NB4 (cell line): ENCODE results near the gene CA14.
"Not testable (repeated sequence)": the region's sequence is repeated elsewhere in the genome, so short reads cannot be mapped to it uniquely, and the experiment has no call there.

Experiments used
- DNase-seq: peaks from one replicate; pipeline ENCODE4 v3.0.0; 2010; ENCODE audit warnings: low read depth
- H3K4me3 ChIP-seq: one replicate; pipeline ENCODE4 v1.5.1; 2011; ENCODE audit warnings: mild to moderate bottlenecking, low read depth, low read length, moderate library complexity
- CTCF ChIP-seq: IDR thresholded peaks from one replicate; pipeline ENCODE4 v1.5.1; 2012; ENCODE audit warnings: low read depth, low read length
- MAX ChIP-seq: IDR thresholded peaks from 2 replicates; pipeline ENCODE4 v1.6.1; 2011; ENCODE audit warnings: low read depth, low read length
- MYC ChIP-seq: IDR thresholded peaks from 2 replicates; pipeline ENCODE4 v1.6.1; 2011; ENCODE audit warnings: low read depth, low read length
- POLR2A ChIP-seq: IDR thresholded peaks from 2 replicates; pipeline ENCODE4 v1.6.1; 2011; ENCODE audit warnings: mild to moderate bottlenecking; ENCODE audit not compliant: insufficient read length; ENCODE audit errors: extremely low read depth

Gene CA14

GRCh38 chr1:150221552-150221951 lies 36.0 kb upstream of the CA14 start:
- DNase-seq: peak; percentile 40
- TF ChIP-seq MAX (no peak), CTCF (peak; percentile 32)

GRCh38 chr1:150224983-150225382 lies 32.6 kb upstream of the CA14 start:
- TF ChIP-seq MAX (no peak), POLR2A (no peak), CTCF (no peak), MYC (no peak)
- H3K4me3 ChIP-seq: no peak overlapping the region
- no peak for DNase-seq

More at GRCh38 chr1:150221552-150221951, 36.0 kb upstream of the CA14 start:
- no peak overlapping the region for H3K4me3 ChIP-seq

- TF ChIP-seq MYC: no peak
- no peak for TF ChIP-seq CTCF
- no peak for TF ChIP-seq MAX
- TF ChIP-seq POLR2A: no peak
These were observed 32.0 kb upstream of the CA14 start for GRCh38 chr1:150225546-150225945.

GRCh38 chr1:150226486-150226885 lies 31.1 kb upstream of the CA14 start:
- TF ChIP-seq CTCF (no peak), MAX (no peak), POLR2A (no peak), MYC (no peak)
- H3K4me3 ChIP-seq: no peak overlapping the region
- DNase-seq: no peak

More at GRCh38 chr1:150225546-150225945, 32.0 kb upstream of the CA14 start:
- H3K4me3 ChIP-seq: no peak overlapping the region
- DNase-seq: no peak

- TF ChIP-seq CTCF: no peak
- TF ChIP-seq MYC: no peak
- no peak for TF ChIP-seq MAX
- no peak for TF ChIP-seq POLR2A
- DNase-seq: no peak
- no peak overlapping the region for H3K4me3 ChIP-seq
These were observed 30.3 kb upstream of the CA14 start for GRCh38 chr1:150227228-150227627.

- H3K4me3 ChIP-seq: not testable (repeated sequence)
These were observed 29.3 kb upstream of the CA14 start for GRCh38 chr1:150228246-150228645.

GRCh38 chr1:150232921-150233320 lies 24.7 kb upstream of the CA14 start:
- DNase-seq: not testable (repeated sequence)
- H3K4me3 ChIP-seq: peak overlapping the region; percentile 99

More at GRCh38 chr1:150228246-150228645, 29.3 kb upstream of the CA14 start:
- DNase-seq: not testable (repeated sequence)
